Measurements from ENCODE around the gene PRDM1. TPM values are rescaled to one million over a fixed set of nuclear protein-coding genes. Genes with fewer than 3 reads are reported as not detected.

Gene PRDM1
- polyA plus RNA-seq, 1 experiment: 4.6 TPM

DNA sequence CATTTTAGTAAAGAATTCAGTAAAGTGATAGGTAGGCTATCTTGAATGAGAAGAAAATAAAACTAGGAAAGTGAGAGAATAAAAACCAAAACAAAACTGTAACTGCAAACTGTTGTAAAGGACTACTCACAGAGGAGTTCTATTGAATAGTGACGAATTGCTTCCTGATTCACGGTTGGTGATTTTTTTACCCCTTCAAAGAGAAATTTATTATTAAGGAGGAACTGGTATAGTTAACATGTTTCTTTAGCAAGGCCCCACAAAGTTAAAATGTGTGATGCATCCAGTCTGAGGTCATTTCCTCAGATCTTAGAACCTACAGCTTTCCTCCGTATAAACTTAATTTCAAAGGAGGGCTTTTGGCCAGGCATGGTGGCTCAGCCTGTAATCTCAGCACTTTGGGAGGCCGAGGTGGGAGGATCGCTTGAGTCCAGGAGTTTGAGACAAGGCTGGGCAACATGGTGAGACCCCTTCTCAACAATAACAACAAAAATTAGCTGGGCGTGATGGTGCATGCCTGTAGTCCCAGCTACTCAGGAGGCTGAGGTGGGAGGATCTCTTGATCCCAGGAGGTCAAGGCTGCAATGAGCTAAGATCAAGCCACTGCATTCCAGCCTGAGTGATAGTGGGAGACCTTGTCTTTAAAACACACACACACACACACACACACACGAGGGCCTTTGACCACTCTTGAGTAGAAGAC, 8.3 kb downstream of the PRDM1 start:
- peaks cover 5% of the 10 kb centered on the region; the same call in 1 of the 2 replicates for H3K36me3 ChIP-seq (ENCODE audit: control insufficient read depth, insufficient read depth, low read length)
- H3K27me3 ChIP-seq (ENCODE audit: control insufficient read depth, insufficient read depth, low read length): no peaks in the 10 kb centered on the region
- no peak overlapping the region for H3K4me3 ChIP-seq (ENCODE audit: low read depth, low read length)
- ChIA-PET POLR2A (no interaction called here), CTCF (interaction anchor here (0.8 to 4.0 kb wide), 2 partner anchors 129 to 159 kb away, joined by 4 to 27 read pairs; no protein-coding TSS in a partner anchor)
- TF ChIP-seq, protein P1, sequence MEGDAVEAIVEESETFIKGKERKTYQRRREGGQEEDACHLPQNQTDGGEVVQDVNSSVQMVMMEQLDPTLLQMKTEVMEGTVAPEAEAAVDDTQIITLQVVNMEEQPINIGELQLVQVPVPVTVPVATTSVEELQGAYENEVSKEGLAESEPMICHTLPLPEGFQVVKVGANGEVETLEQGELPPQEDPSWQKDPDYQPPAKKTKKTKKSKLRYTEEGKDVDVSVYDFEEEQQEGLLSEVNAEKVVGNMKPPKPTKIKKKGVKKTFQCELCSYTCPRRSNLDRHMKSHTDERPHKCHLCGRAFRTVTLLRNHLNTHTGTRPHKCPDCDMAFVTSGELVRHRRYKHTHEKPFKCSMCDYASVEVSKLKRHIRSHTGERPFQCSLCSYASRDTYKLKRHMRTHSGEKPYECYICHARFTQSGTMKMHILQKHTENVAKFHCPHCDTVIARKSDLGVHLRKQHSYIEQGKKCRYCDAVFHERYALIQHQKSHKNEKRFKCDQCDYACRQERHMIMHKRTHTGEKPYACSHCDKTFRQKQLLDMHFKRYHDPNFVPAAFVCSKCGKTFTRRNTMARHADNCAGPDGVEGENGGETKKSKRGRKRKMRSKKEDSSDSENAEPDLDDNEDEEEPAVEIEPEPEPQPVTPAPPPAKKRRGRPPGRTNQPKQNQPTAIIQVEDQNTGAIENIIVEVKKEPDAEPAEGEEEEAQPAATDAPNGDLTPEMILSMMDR (IDR thresholded peaks at IDR 0.05; ENCODE audit: insufficient read depth, low read depth, low read length): no peak
- DNase-seq (ENCODE audit: low read depth): no peak

DNA sequence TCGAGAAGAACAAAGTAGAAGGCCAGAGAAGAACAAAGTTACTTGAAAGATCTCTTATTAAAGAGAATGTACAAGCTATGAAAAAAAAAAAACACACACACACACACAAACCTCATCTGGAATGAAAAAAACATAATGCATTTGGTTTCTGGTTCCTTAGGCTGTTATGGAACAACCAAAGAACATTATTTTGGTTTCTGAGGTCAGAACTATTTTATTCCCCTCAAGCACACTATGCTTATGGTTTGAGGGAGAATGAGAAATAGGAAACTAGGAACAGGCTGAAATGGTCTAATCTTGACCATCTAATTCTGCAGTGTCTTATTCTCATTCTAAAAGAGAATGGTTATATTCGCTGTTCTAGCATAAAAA, 8.8 kb downstream of the PRDM1 start:
- Histone ChIP-seq H3K4me3 (ENCODE audit: low read depth, low read length) (no peak overlapping the region), H3K36me3 (ENCODE audit: control insufficient read depth, insufficient read depth, low read length) (peaks cover 5% of the 10 kb centered on the region; the same call in 1 of the 2 replicates), H3K27me3 (ENCODE audit: control insufficient read depth, insufficient read depth, low read length) (no peaks in the 10 kb centered on the region)
- TF ChIP-seq, protein P1 (IDR thresholded peaks at IDR 0.05; ENCODE audit: insufficient read depth, low read depth, low read length): no peak
- ChIA-PET CTCF (interaction anchor here (4.0 kb wide), 1 partner anchor 129 kb away, joined by 27 read pairs; no protein-coding TSS in a partner anchor), POLR2A (no interaction called here)
- DNase-seq (ENCODE audit: low read depth): no peak

DNA sequence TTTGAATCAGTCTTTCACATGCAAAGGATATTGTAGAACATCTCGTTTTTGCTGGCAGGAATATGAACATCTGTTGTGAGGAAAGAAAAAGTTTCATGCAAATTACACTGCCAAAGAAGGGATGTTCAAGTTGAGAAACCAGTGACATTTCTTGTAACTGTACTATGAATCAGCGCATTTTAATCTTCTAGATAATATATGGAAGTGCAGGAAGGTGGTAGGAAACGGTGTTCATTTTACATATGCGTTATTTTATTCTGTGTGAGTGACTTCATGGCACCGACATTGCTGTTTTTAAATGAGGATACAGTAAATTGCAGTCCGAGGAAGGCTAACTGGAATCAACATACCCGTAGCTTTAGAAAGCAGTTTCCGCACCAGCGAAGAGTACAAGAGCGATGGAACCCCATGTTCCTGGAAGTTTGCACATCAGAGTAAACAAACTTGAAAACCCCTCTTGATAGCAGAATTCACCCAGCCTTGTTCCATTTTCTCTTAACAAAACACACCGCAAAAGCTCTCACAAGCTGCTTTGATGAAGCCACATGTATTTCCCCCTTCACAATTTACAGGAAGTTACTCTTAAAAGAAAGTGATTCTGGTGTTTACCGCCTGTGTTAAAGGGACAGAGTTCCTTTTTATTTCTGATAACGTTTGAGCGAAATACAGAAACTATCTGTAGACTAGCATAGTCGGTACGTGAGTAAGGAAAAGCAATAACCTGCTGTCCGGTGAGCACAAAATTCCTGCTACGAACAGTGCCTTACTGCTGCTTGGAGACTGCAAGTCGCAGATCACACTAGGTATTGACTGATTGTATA, 11.5 kb downstream of the PRDM1 start:
- no peak for DNase-seq (ENCODE audit: low read depth)
- Histone ChIP-seq H3K27me3 (ENCODE audit: control insufficient read depth, insufficient read depth, low read length) (no peaks in the 10 kb centered on the region), H3K4me3 (ENCODE audit: low read depth, low read length) (peak overlapping the region; percentile 28), H3K36me3 (ENCODE audit: control insufficient read depth, insufficient read depth, low read length) (peaks cover 8% of the 10 kb centered on the region; the same call in 1 of the 2 replicates)
- CTCF ChIA-PET: no interaction called here
- POLR2A ChIA-PET: no interaction called here
- TF ChIP-seq, protein P1 (IDR thresholded peaks at IDR 0.05; ENCODE audit: insufficient read depth, low read depth, low read length): no peak

DNA sequence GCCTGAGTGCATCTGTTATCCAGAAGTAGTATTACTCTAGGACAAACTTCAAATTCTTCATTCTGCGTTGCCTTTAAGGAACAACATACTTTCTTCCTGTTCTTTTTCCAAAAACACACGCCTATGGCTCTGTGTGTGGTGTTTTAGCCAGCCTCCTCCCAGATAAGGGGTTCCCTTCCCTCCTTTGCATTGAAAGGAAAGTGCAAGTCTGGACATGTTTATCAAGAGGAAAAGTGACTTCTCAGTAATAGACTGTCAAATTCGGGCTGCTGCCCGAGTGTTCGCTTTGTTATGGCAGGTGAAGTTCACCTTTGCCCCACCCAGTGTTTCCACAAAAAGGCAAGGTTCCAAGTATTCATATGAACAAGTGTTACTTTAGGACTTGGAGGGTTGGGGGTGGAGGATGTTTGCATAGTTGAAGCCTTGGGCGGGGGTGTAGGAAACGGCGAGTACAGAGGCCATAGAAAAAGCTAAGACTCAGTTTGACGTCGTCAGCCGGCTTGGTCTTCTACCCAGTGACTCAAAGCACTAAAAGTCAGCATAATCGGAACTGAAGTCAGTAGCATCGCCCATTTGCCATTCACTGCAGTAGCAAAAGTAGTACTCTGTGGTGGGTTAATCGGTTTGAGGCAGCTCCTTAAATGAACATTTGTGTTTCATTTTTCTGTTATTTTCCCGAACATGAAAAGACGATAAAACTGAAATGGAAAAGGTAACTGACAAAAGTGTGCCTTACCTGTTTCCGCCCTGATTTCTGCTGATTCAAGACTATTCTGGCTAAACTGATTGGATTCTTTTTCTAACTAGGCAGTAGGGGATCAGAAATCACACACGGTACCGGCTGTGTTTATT, 12.5 kb downstream of the PRDM1 start:
- TF ChIP-seq, protein P1 (IDR thresholded peaks at IDR 0.05; ENCODE audit: insufficient read depth, low read depth, low read length): no peak
- ChIA-PET POLR2A (no interaction called here), CTCF (interaction anchor here (0.7 to 1.5 kb wide), 5 partner anchors 12 to 203 kb away, joined by 3 to 11 read pairs (median 3); no protein-coding TSS in a partner anchor)
- H3K27me3 ChIP-seq (ENCODE audit: control insufficient read depth, insufficient read depth, low read length): no peaks in the 10 kb centered on the region
- peak overlapping the region; percentile 28 for H3K4me3 ChIP-seq (ENCODE audit: low read depth, low read length)
- no peak for DNase-seq (ENCODE audit: low read depth)
- H3K36me3 ChIP-seq (ENCODE audit: control insufficient read depth, insufficient read depth, low read length): peaks cover 8% of the 10 kb centered on the region; the same call in 1 of the 2 replicates

All from BJ (cell line).